ENCODE measurements around the gene CUL5.

DNA sequence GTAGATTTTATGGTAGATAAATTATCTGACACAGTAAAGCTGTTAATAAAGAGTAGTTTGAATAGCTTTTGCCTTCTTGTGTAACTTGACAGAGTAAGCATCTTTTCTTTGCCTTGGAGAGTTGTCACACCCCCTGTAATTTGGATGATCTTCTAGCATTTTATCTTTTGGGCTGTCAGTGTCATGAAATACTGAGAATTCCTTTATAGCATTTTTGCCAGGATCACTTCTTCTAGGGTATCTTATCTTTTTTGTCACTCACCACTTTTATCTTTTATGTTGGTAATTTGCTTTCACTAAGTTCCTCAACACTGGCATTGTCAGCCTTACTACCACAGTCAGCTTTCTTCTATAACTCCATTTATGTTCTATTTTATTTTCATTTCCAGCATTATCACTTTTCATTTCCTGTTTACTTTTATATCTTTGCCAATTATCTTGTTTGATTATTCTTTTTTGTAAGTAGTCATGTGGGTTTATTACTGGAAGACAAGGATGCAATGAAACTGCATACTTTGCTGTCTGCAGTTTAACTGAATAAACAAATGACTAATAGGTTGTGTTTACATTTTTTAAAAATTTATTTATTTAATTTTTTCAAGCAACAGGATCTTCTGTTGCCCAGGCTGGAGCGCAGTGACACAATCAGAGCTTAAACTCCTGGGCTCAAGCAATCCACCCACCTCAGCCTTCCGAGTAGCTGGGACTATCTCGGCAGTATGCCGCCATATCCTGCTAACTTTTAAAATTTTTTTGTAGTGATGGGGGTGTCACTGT is 84.6 kb downstream of the CUL5 start:
- TF ChIP-seq, protein P1, sequence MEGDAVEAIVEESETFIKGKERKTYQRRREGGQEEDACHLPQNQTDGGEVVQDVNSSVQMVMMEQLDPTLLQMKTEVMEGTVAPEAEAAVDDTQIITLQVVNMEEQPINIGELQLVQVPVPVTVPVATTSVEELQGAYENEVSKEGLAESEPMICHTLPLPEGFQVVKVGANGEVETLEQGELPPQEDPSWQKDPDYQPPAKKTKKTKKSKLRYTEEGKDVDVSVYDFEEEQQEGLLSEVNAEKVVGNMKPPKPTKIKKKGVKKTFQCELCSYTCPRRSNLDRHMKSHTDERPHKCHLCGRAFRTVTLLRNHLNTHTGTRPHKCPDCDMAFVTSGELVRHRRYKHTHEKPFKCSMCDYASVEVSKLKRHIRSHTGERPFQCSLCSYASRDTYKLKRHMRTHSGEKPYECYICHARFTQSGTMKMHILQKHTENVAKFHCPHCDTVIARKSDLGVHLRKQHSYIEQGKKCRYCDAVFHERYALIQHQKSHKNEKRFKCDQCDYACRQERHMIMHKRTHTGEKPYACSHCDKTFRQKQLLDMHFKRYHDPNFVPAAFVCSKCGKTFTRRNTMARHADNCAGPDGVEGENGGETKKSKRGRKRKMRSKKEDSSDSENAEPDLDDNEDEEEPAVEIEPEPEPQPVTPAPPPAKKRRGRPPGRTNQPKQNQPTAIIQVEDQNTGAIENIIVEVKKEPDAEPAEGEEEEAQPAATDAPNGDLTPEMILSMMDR (IDR thresholded peaks at IDR 0.05) = no peak
- TF ChIP-seq RFX5 (IDR thresholded peaks at IDR 0.05) = no peak
- no peak for TF ChIP-seq POLR2A (IDR thresholded peaks at IDR 0.05; ENCODE audit: low read length)
- no peak for TF ChIP-seq SMC3 (IDR thresholded peaks at IDR 0.05)
- TF ChIP-seq CBX2 (IDR thresholded peaks at IDR 0.05; ENCODE audit: borderline replicate concordance, low read depth) = no peak
- TF ChIP-seq, protein P2, sequence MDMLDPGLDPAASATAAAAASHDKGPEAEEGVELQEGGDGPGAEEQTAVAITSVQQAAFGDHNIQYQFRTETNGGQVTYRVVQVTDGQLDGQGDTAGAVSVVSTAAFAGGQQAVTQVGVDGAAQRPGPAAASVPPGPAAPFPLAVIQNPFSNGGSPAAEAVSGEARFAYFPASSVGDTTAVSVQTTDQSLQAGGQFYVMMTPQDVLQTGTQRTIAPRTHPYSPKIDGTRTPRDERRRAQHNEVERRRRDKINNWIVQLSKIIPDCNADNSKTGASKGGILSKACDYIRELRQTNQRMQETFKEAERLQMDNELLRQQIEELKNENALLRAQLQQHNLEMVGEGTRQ (IDR thresholded peaks at IDR 0.05) = no peak
- TF ChIP-seq HOXA7 (CRISPR knock-in tag; IDR thresholded peaks at IDR 0.05) = no peak
- no peak for TF ChIP-seq PHF8 (IDR thresholded peaks at IDR 0.05; ENCODE audit: borderline replicate concordance, low read depth)
- no peak for TF ChIP-seq RAD21 (conservative IDR thresholded peaks at IDR 0.05 in 1 of 2, IDR thresholded peaks at IDR 0.05 in 1 of 2)
- no peak for TF ChIP-seq CHD4 (IDR thresholded peaks at IDR 0.05; ENCODE audit: borderline replicate concordance)
- TF ChIP-seq EP300 (IDR thresholded peaks at IDR 0.05) = no peak
- TF ChIP-seq CEBPB (IDR thresholded peaks at IDR 0.05) = peak in 1 of 2 experiments; percentile 34; a peak in 1 of 4 replicates
- TF ChIP-seq KDM1A (IDR thresholded peaks at IDR 0.05; ENCODE audit: low read depth) = no peak

All from A549 (cell line).